A549 (cell line): ENCODE data around the gene PCDH1.

ENCODE experiments used
- CHD2 ChIP-seq: fragments of 150-350 bp; IDR thresholded peaks from 2 replicates; pipeline ENCODE4 v1.6.1; 2014; ENCODE audit warnings: low read length; ENCODE audit not compliant: partially characterized antibody
- EHMT2 ChIP-seq: fragments of 200-600 bp; sonication (generic); IDR thresholded peaks from 2 replicates; pipeline ENCODE4 v1.6.1; 2016; ENCODE audit warnings: antibody characterized with exemption, low read depth, mild to moderate bottlenecking, moderate library complexity
- RNF2 ChIP-seq: fragments of 200-600 bp; sonication (generic); IDR thresholded peaks from 2 replicates; pipeline ENCODE4 v1.6.1; 2016; ENCODE audit warnings: low read depth, mild to moderate bottlenecking, antibody characterized with exemption, moderate library complexity, borderline replicate concordance
- TF ChIP-seq, protein P1 (sequence below): fragments of >200 bp; sonication (Bioruptor Twin); formaldehyde crosslinking; IDR thresholded peaks from 2 replicates; pipeline ENCODE4 v1.6.1; 2016

DNA sequence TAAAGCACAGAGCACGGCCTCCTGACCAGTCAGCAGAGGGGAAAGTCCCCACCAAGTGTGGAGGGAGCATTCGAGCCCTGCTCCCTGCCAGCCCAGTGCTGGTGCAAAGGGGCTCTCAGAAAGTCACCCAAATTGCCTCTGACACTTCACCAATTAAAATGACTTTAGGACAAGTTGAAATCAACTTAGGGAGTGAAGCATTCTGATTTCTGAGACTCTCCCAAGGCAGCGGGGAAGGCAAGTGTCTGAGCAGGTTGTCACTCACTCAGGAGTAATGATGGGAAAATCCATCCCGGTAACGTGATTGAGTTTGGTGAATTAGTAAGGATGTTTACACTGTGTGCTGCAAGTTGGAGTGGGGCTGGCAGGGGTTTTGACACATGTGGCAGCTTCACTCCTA is 73.7 kb downstream of the PCDH1 start:
- TF ChIP-seq CHD2 (no peak), EHMT2 (no peak), RNF2 (no peak)
- TF ChIP-seq, protein P1, sequence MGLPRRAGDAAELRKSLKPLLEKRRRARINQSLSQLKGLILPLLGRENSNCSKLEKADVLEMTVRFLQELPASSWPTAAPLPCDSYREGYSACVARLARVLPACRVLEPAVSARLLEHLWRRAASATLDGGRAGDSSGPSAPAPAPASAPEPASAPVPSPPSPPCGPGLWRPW, result no peak
